T-helper 1 cell (primary cell): Measurements from ENCODE around the gene ZDHHC11B.
"Not testable (repeated sequence)": the region's sequence is repeated elsewhere in the genome, so short reads cannot be mapped to it uniquely, and the experiment has no call there.

Experiments used
- DNase-seq, 5 donors: peaks; one replicate each; pipeline ENCODE4 v3.0.0-alpha.2; 2012 to 2020

ZDHHC11B gene

GRCh38 chr5:751992-752391 is 32.5 kb downstream of the ZDHHC11B start:
- not testable (repeated sequence) for DNase-seq

GRCh38 chr5:751496-751895 is 33.0 kb downstream of the ZDHHC11B start:
- no peak for DNase-seq

GRCh38 chr5:750226-750625 is 34.3 kb downstream of the ZDHHC11B start:
- DNase-seq = not testable (repeated sequence)

GRCh38 chr5:749101-749670 is 35.3 kb downstream of the ZDHHC11B start:
- no peak for DNase-seq

- not testable (repeated sequence) for DNase-seq
These were observed 36.2 kb downstream of the ZDHHC11B start for GRCh38 chr5:748011-748980.

- not testable (repeated sequence) for DNase-seq
These were observed 37.2 kb downstream of the ZDHHC11B start for GRCh38 chr5:747303-747844.

GRCh38 chr5:746258-746761 is 38.2 kb downstream of the ZDHHC11B start:
- DNase-seq = no peak

GRCh38 chr5:745272-746142 is 39.0 kb downstream of the ZDHHC11B start:
- not testable (repeated sequence) for DNase-seq

GRCh38 chr5:743696-744404 is 40.7 kb downstream of the ZDHHC11B start:
- not testable (repeated sequence) for DNase-seq

GRCh38 chr5:742276-742675 is 42.3 kb downstream of the ZDHHC11B start:
- DNase-seq = not testable (repeated sequence)

GRCh38 chr5:734145-734544 is 50.4 kb downstream of the ZDHHC11B start:
- not testable (repeated sequence) for DNase-seq

GRCh38 chr5:732754-733454 is 51.6 kb downstream of the ZDHHC11B start:
- not testable (repeated sequence) for DNase-seq

GRCh38 chr5:729225-729624 is 55.3 kb downstream of the ZDHHC11B start:
- DNase-seq = not testable (repeated sequence)

- DNase-seq = not testable (repeated sequence)
These were observed 57.4 kb downstream of the ZDHHC11B start for GRCh38 chr5:727087-727486.

GRCh38 chr5:723865-724264 is 60.7 kb downstream of the ZDHHC11B start:
- DNase-seq = not testable (repeated sequence)

GRCh38 chr5:723309-723708 is 61.2 kb downstream of the ZDHHC11B start:
- not testable (repeated sequence) for DNase-seq

GRCh38 chr5:719379-719778 is 65.2 kb downstream of the ZDHHC11B start:
- DNase-seq = not testable (repeated sequence)

- DNase-seq = no peak
These were observed 67.4 kb downstream of the ZDHHC11B start for GRCh38 chr5:717143-717542.

- DNase-seq = not testable (repeated sequence)
These were observed 67.8 kb downstream of the ZDHHC11B start for GRCh38 chr5:716740-717139.

GRCh38 chr5:715636-716035 is 68.9 kb downstream of the ZDHHC11B start:
- not testable (repeated sequence) for DNase-seq
